WTC11 (cell line): ENCODE measurements around the gene THSD8. TPM values are rescaled to one million over a fixed set of nuclear protein-coding genes. Genes with fewer than 3 reads are reported as not detected.

Source experiments
- ATAC-seq: fragments of 200-7000 bp; cut with Tn5 transposase; 2 replicates; pipeline ENCODE4 v1.10.0; 2021; ENCODE audit warnings: mild to moderate bottlenecking, moderate library complexity
- CTCF ChIA-PET: fragments of 300-600 bp; sonication (Branson Sonifier 250); formaldehyde crosslinking; loops from one replicate; lab custom pipeline; 2021; ENCODE audit warnings: antibody characterized with exemption; lab: Charles Lee
- POLR2A ChIA-PET: fragments of 350-600 bp; sonication (Branson Sonifier 250); formaldehyde crosslinking; loops from one replicate; lab custom pipeline; 2021; ENCODE audit warnings: antibody characterized with exemption; lab: Charles Lee
- DNase-seq: peaks from one replicate; pipeline ENCODE4 v3.0.0; 2021; ENCODE audit warnings: low spot score
- H3K27ac Mint-ChIP-seq: 2 replicates; pipeline ENCODE4 v1.8.0; 2021; ENCODE audit warnings: mixed read lengths
- H3K27me3 Mint-ChIP-seq: 2 replicates; pipeline ENCODE4 v1.8.0; 2021; ENCODE audit warnings: low read depth, mild to moderate bottlenecking, moderate library complexity, mixed read lengths
- H3K36me3 Mint-ChIP-seq: 2 replicates; pipeline ENCODE4 v1.8.0; 2021; ENCODE audit warnings: mixed read lengths
- H3K4me1 Mint-ChIP-seq: 2 replicates; pipeline ENCODE4 v1.8.0; 2022; ENCODE audit warnings: mixed read lengths
- H3K4me3 Mint-ChIP-seq: 2 replicates; pipeline ENCODE4 v1.8.0; 2021; ENCODE audit warnings: mild to moderate bottlenecking, moderate library complexity, mixed read lengths
- H3K9me3 Mint-ChIP-seq: 2 replicates; pipeline ENCODE4 v1.8.0; 2021; ENCODE audit warnings: mixed read lengths
- CBFB ChIP-seq: sonication (generic); formaldehyde crosslinking; IDR thresholded peaks from 2 replicates; pipeline ENCODE4 v1.8.1; 2022; ENCODE audit warnings: mild to moderate bottlenecking, low read depth, missing genetic modification reagents
- CREM ChIP-seq: sonication (generic); formaldehyde crosslinking; IDR thresholded peaks from 2 replicates; pipeline ENCODE4 v1.8.1; 2022; ENCODE audit warnings: mild to moderate bottlenecking, missing genetic modification reagents, moderate library complexity
- EMX1 ChIP-seq: fragments of 250-450 bp; sonication (Bioruptor Pico); IDR thresholded peaks from 2 replicates; pipeline ENCODE4 v1.8.0; 2021; ENCODE audit warnings: mild to moderate bottlenecking
- FOXP1 ChIP-seq: sonication (generic); formaldehyde crosslinking; IDR thresholded peaks from 2 replicates; pipeline ENCODE4 v1.8.0; 2022; ENCODE audit warnings: missing genetic modification reagents, mild to moderate bottlenecking, moderate library complexity, borderline replicate concordance
- NFATC4 ChIP-seq: fragments of 250-450 bp; sonication (Bioruptor Pico); IDR thresholded peaks from 2 replicates; pipeline ENCODE4 v1.9.0; 2021; ENCODE audit warnings: mild to moderate bottlenecking
- NR3C1 ChIP-seq: sonication (generic); formaldehyde crosslinking; conservative IDR thresholded peaks from 2 replicates; pipeline ENCODE4 v1.8.1; 2023; ENCODE audit warnings: low read depth, mild to moderate bottlenecking, missing genetic modification reagents
- RELA ChIP-seq: sonication (generic); formaldehyde crosslinking; IDR thresholded peaks from 2 replicates; pipeline ENCODE4 v1.8.1; 2022; ENCODE audit warnings: missing genetic modification reagents, mild to moderate bottlenecking, borderline replicate concordance
- TEAD1 ChIP-seq: sonication (generic); formaldehyde crosslinking; IDR thresholded peaks from 2 replicates; pipeline ENCODE4 v1.8.0; 2022; ENCODE audit warnings: mild to moderate bottlenecking, missing genetic modification reagents
- TP53 ChIP-seq: sonication (generic); formaldehyde crosslinking; IDR thresholded peaks from 2 replicates; pipeline ENCODE4 v1.8.1; 2023; ENCODE audit warnings: mild to moderate bottlenecking, missing genetic modification reagents
- total RNA-seq: library from RNA; stranded (reverse); gene quantifications from 3 replicates; pipeline ENCODE4 v1.2.3, GENCODE V29; 2021
- TF ChIP-seq, protein P1 (sequence below): sonication (generic); formaldehyde crosslinking; IDR thresholded peaks from 2 replicates; pipeline ENCODE4 v1.8.1; 2023; ENCODE audit warnings: mild to moderate bottlenecking, moderate library complexity, missing genetic modification reagents
- TF ChIP-seq, protein P2 (sequence below): fragments of 250-450 bp; sonication (Bioruptor Pico); IDR thresholded peaks from 2 replicates; pipeline ENCODE4 v1.9.0; 2021; ENCODE audit warnings: mild to moderate bottlenecking
- TF ChIP-seq, protein P3 (sequence below): sonication (generic); formaldehyde crosslinking; IDR thresholded peaks from 2 replicates; pipeline ENCODE4 v1.8.1; 2023; ENCODE audit warnings: mild to moderate bottlenecking, missing genetic modification reagents, borderline replicate concordance
- TF ChIP-seq, protein P4 (sequence below): sonication (generic); formaldehyde crosslinking; IDR thresholded peaks from 2 replicates; pipeline ENCODE4 v1.8.1; 2023; ENCODE audit warnings: mild to moderate bottlenecking, missing genetic modification reagents
- TF ChIP-seq, protein P5 (sequence below): sonication (generic); formaldehyde crosslinking; IDR thresholded peaks from 2 replicates; pipeline ENCODE4 v1.8.1; 2022; ENCODE audit warnings: low read depth, mild to moderate bottlenecking, moderate library complexity, missing genetic modification reagents, borderline replicate concordance
- TF ChIP-seq, protein P6 (sequence below): sonication (generic); formaldehyde crosslinking; IDR thresholded peaks from 2 replicates; pipeline ENCODE4 v1.8.1; 2022; ENCODE audit warnings: mild to moderate bottlenecking, moderate library complexity, missing genetic modification reagents

Gene THSD8
- total RNA-seq, 1 experiment from 2014 or later = 30.1 TPM

DNA sequence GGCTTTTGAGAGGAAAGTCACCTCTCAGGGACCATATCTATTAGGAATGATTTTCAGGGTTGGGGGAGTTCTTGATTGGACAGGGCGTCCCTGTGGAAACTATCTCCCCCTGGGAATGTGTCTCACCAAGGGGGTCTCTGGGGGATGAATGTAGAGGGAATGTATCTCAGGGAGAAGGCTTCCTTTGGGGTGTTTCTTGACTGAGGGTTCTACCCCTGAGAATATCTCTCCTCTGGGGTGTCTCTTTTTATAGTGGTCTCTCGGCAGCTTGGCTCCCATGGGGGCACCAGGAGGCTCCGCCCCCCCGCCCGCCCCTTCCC lies 31.5 kb downstream of the THSD8 start (continued):
- no peak for TF ChIP-seq EMX1 (CRISPR knock-in tag)
- TF ChIP-seq TEAD1 (CRISPR knock-in tag) = no peak
- no peak for TF ChIP-seq CBFB
- TF ChIP-seq, protein P1, sequence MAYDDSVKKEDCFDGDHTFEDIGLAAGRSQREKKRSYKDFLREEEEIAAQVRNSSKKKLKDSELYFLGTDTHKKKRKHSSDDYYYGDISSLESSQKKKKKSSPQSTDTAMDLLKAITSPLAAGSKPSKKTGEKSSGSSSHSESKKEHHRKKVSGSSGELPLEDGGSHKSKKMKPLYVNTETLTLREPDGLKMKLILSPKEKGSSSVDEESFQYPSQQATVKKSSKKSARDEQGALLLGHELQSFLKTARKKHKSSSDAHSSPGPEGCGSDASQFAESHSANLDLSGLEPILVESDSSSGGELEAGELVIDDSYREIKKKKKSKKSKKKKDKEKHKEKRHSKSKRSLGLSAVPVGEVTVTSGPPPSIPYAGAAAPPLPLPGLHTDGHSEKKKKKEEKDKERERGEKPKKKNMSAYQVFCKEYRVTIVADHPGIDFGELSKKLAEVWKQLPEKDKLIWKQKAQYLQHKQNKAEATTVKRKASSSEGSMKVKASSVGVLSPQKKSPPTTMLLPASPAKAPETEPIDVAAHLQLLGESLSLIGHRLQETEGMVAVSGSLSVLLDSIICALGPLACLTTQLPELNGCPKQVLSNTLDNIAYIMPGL (CRISPR knock-in tag) = no peak
- TF ChIP-seq, protein P2, sequence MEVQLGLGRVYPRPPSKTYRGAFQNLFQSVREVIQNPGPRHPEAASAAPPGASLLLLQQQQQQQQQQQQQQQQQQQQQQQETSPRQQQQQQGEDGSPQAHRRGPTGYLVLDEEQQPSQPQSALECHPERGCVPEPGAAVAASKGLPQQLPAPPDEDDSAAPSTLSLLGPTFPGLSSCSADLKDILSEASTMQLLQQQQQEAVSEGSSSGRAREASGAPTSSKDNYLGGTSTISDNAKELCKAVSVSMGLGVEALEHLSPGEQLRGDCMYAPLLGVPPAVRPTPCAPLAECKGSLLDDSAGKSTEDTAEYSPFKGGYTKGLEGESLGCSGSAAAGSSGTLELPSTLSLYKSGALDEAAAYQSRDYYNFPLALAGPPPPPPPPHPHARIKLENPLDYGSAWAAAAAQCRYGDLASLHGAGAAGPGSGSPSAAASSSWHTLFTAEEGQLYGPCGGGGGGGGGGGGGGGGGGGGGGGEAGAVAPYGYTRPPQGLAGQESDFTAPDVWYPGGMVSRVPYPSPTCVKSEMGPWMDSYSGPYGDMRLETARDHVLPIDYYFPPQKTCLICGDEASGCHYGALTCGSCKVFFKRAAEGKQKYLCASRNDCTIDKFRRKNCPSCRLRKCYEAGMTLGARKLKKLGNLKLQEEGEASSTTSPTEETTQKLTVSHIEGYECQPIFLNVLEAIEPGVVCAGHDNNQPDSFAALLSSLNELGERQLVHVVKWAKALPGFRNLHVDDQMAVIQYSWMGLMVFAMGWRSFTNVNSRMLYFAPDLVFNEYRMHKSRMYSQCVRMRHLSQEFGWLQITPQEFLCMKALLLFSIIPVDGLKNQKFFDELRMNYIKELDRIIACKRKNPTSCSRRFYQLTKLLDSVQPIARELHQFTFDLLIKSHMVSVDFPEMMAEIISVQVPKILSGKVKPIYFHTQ (CRISPR knock-in tag) = no peak
- TF ChIP-seq CREM = no peak
- TF ChIP-seq NFATC4 (CRISPR knock-in tag) = no peak
- TF ChIP-seq, protein P3, sequence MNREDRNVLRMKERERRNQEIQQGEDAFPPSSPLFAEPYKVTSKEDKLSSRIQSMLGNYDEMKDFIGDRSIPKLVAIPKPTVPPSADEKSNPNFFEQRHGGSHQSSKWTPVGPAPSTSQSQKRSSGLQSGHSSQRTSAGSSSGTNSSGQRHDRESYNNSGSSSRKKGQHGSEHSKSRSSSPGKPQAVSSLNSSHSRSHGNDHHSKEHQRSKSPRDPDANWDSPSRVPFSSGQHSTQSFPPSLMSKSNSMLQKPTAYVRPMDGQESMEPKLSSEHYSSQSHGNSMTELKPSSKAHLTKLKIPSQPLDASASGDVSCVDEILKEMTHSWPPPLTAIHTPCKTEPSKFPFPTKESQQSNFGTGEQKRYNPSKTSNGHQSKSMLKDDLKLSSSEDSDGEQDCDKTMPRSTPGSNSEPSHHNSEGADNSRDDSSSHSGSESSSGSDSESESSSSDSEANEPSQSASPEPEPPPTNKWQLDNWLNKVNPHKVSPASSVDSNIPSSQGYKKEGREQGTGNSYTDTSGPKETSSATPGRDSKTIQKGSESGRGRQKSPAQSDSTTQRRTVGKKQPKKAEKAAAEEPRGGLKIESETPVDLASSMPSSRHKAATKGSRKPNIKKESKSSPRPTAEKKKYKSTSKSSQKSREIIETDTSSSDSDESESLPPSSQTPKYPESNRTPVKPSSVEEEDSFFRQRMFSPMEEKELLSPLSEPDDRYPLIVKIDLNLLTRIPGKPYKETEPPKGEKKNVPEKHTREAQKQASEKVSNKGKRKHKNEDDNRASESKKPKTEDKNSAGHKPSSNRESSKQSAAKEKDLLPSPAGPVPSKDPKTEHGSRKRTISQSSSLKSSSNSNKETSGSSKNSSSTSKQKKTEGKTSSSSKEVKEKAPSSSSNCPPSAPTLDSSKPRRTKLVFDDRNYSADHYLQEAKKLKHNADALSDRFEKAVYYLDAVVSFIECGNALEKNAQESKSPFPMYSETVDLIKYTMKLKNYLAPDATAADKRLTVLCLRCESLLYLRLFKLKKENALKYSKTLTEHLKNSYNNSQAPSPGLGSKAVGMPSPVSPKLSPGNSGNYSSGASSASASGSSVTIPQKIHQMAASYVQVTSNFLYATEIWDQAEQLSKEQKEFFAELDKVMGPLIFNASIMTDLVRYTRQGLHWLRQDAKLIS = no peak

DNA sequence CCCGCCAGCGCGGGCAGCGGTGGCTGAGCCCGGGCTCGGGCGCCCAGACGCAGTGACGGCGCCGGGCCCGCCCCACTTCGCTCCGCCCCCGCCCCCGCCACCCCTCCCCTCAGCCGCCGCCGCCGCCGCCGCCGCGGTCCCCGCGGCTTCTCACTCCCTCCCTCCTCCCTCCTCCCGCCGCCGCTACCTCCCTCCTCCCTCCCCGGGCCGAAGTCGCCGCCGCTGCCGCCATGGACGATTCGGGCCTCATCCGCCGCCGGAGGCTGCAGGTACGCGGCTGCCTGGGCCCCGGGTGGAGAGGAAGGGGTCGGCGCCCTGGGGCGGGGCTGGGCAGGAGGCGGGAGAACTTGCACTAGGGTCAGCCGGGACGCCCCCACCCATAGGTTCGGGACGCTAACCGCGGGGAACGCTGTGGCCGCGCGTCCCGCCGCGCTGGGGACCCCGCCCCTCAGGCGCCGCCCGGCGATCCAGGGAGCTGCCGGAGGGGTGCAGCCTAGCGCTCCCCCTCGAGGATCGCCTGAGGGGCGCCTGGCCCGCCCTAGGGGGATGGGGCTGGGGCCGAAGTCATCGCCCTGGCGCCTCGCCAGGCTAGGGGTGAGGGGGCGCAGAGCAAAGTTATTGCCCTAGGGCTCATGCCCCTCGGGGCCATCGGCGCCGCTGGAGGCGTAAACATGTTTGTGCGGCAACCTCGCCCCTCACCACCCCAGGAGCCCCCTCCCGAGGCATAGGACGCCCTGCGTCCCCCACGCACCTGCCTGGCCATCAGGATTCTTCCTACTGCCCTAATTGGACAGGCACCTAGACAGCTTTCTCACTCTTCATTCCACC lies 32.1 kb downstream of the THSD8 start:
- DNase-seq (peak; percentile 71), ATAC-seq (peak; percentile 1; the same call in 1 of the 2 replicates)
- POLR2A ChIA-PET = no interaction called here
- Mint-ChIP-seq H3K4me3 (peak overlapping the region; percentile 70), H3K36me3 (no peaks in the 10 kb centered on the region), H3K4me1 (peaks cover 26% of the 10 kb centered on the region), H3K9me3 (no peaks in the 10 kb centered on the region), H3K27me3 (peaks cover 61% of the 10 kb centered on the region), H3K27ac (no peak overlapping the region)
- CTCF ChIA-PET = interaction anchor here (0.8 to 2.3 kb wide), 5 partner anchors 28 to 132 kb away, joined by 3 to 10 read pairs (median 7); partner anchors contain the start of gene RNASEH2A
- no peak for TF ChIP-seq NR3C1 (CRISPR knock-in tag)
- 0 out of 2 replicates have a peak, but pooled peaks have one; percentile 50 for TF ChIP-seq FOXP1 (CRISPR knock-in tag)
- TF ChIP-seq TP53 = no peak
- TF ChIP-seq, protein P4, sequence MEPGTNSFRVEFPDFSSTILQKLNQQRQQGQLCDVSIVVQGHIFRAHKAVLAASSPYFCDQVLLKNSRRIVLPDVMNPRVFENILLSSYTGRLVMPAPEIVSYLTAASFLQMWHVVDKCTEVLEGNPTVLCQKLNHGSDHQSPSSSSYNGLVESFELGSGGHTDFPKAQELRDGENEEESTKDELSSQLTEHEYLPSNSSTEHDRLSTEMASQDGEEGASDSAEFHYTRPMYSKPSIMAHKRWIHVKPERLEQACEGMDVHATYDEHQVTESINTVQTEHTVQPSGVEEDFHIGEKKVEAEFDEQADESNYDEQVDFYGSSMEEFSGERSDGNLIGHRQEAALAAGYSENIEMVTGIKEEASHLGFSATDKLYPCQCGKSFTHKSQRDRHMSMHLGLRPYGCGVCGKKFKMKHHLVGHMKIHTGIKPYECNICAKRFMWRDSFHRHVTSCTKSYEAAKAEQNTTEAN (CRISPR knock-in tag) = 0 out of 2 replicates have a peak, but pooled peaks have one; percentile 29
- TF ChIP-seq, protein P5, sequence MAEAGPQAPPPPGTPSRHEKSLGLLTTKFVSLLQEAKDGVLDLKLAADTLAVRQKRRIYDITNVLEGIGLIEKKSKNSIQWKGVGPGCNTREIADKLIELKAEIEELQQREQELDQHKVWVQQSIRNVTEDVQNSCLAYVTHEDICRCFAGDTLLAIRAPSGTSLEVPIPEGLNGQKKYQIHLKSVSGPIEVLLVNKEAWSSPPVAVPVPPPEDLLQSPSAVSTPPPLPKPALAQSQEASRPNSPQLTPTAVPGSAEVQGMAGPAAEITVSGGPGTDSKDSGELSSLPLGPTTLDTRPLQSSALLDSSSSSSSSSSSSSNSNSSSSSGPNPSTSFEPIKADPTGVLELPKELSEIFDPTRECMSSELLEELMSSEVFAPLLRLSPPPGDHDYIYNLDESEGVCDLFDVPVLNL (CRISPR knock-in tag) = 0 out of 2 replicates have a peak, but pooled peaks have one; percentile 19
- TF ChIP-seq, protein P1 (CRISPR knock-in tag) = peak; percentile 75
- TF ChIP-seq RELA (CRISPR knock-in tag) = peak; percentile 35; the same call in 1 of the 2 replicates
- TF ChIP-seq, protein P6, sequence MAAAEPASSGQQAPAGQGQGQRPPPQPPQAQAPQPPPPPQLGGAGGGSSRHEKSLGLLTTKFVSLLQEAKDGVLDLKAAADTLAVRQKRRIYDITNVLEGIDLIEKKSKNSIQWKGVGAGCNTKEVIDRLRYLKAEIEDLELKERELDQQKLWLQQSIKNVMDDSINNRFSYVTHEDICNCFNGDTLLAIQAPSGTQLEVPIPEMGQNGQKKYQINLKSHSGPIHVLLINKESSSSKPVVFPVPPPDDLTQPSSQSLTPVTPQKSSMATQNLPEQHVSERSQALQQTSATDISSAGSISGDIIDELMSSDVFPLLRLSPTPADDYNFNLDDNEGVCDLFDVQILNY (CRISPR knock-in tag) = 0 out of 2 replicates have a peak, but pooled peaks have one; percentile 54
